Measurements from ENCODE around the gene PIK3R5.

The PIK3R5 gene

DNA sequence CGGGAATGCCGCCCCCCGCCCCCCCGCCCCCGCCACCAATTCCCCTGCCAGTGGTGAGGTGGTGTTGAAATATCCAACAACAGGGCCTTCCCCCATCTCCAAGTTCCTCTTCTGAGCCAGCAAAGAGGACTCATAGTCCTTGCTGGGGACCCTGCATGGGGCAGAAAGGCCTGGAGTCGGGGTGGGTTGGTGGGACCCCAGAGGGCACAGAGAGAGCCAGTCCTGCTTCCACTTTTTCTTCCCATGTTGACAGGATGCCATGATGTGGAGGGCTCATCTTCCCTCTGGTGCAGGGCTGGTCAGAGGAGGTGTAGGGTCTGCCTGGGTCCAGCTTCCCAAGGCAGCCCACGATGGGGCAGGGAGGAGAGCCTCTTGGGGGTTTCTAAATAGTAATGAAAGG is 49.0 kb downstream of the PIK3R5 start:
- TF ChIP-seq, protein P1, sequence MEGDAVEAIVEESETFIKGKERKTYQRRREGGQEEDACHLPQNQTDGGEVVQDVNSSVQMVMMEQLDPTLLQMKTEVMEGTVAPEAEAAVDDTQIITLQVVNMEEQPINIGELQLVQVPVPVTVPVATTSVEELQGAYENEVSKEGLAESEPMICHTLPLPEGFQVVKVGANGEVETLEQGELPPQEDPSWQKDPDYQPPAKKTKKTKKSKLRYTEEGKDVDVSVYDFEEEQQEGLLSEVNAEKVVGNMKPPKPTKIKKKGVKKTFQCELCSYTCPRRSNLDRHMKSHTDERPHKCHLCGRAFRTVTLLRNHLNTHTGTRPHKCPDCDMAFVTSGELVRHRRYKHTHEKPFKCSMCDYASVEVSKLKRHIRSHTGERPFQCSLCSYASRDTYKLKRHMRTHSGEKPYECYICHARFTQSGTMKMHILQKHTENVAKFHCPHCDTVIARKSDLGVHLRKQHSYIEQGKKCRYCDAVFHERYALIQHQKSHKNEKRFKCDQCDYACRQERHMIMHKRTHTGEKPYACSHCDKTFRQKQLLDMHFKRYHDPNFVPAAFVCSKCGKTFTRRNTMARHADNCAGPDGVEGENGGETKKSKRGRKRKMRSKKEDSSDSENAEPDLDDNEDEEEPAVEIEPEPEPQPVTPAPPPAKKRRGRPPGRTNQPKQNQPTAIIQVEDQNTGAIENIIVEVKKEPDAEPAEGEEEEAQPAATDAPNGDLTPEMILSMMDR (IDR thresholded peaks at IDR 0.05): no peak

DNA sequence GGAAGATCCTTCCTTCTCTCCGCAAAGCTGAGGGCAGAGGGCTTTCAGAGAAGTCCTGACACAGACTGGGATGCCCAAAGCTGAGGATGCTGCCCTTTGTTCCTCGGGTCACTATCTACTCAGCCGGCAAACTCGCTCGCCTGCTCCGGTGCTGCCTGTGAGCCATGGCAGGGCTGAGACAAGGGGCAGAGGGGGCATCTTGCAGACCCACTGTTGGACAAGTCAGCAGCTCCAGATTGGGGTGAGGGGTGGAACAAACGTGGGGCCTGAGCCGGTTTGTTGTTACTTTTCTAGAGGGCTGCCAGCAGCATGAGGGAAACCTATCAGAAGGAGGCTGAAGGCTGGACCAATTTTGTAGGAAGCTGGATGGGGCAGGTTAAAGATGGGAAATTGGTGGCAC is 51.0 kb downstream of the PIK3R5 start:
- TF ChIP-seq, protein P1 (IDR thresholded peaks at IDR 0.05): no peak

DNA sequence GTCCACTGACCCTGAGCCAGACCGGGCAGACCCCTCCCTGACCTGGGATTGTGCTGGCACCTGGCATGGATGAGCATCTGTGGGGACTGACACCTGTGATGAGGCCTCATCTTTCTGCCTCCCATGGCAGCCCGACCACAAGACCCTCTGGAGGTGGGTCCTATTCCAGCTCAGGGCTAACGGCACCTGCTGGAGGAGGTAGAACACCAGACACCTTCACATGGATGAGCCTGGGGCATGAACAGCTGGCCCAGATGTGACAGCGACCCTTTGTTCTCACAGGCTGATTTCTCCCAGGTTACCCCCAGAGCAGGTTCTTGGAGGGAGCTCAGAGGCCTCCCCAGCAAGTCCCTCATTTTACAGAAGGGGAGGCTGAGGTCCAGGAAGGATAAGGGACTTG is 51.6 kb downstream of the PIK3R5 start:
- TF ChIP-seq, protein P1 (IDR thresholded peaks at IDR 0.05): no peak

DNA sequence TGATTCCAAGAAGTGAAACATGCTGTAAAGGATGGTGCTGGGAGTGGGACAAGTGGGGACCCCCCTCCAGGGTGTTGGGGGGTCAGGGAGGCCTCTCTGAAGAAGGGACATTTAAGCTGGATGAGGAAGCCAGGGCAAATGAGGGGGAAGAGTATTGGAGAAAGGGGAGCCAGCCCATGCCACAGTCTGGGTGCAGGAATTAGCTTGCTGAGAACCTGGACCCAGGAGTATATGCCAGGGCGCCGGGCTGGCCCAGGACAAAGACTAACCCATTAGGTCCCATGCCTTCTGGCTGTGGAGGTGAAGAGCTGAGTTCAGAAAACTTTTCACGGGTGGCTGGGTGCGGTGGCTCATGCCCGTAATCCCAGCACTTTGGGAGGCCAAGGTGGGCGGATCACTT is 52.4 kb downstream of the PIK3R5 start:
- TF ChIP-seq, protein P1 (IDR thresholded peaks at IDR 0.05): no peak

DNA sequence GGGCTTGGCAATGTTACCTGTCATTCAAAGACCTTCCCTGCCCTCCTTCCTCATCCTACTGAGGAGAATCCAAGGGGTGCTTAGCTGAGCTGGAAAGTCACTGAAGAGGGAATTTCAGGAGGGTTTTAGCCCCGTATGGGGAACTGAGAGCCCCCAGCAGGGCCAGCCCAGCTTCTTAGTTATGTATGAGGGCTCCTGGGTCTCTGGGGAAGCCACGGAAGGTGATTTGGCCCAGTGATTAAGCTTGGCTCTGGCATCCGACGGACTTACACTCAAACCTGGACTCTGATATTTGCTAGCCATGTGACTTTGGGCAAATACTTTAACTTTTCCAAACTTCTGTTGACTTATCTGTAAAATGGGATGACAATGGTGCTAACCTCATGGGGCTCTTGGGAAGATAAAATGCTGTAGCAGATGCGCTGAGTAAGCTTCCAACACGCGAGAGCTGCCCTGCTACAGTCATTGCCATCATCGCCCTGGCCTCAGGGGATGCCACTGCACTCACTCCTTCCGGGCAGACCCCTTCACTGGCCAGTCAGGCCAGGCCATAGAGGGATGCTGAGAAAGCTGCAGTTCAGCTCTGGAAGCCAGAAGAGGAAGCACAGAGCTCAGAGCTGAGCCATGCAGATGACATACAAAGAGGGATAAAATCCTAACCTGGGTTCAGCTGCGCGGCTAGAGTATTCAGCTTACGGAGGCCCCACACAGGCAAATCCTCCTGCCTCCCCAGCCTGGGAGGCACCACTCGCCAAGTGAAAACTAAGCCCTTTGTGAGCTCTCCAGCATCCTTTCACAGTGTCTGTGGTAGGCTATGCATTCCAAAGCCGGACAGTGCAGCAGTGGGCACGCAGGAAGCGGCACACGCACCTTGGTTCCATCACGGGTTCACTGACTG is 53.2 kb downstream of the PIK3R5 start:
- TF ChIP-seq, protein P1 (IDR thresholded peaks at IDR 0.05): no peak

DNA sequence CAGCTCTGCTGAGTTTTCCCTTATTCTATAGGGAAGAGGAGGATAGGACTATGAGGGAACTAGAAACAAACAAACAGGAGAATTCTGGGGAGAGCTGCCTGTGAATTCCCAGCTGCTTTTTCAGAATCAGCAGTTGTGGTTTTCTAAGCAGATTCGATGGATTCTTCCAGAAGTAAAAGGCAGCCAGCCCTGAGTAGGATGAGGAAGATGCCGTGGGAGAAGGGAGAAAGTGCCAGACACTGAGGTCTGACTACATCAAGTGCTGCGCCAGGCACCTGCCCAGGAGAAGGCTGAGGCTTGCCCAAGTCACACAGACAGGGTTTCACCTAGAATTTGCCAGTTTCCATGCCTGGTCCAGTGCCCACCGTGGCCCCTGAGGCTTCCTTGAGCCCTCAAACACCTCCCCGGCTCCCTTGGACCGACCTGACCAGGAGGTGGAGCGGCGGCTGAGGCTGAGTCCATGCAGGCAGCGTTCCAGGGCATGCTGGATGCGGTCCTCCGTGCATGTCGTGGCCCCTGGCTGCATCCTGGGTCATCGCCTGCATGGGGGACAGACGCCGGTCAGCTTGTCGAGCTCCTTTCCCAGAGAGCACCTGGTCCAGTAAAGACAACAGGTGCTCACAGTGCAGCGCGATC is 54.4 kb downstream of the PIK3R5 start:
- TF ChIP-seq, protein P1 (IDR thresholded peaks at IDR 0.05): no peak

DNA sequence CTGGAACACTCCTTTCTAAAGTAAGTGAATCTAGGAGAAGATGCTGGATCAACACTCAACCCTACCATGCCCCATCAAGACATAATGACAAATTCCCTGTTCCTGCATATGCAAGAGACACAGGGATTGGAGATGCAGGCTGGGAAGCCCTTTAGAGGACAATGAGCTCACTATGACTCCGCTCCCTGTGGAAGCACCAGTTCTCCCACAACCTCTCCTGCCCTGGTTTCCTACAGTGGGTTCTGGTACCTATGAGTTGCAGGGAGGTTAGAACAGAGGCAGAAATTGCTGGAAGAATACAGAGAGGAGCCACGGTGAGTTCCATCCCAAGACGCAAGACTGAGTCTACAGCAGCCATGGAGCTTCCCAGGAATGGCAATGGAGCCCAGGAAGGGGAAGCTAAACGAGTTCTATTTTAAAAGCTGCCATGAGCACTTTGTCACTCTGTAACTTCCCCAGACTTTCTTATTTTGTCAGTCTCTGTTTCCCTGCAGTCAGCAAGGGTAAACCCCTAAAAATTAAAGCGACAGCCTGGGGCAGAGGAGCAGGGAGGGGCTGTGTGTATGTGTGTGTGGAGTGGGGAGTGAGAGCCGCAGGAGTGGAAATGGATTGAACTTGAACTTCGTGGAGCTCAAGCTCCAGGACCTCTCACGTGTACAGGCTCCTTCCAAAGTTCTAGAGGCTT is 55.8 kb downstream of the PIK3R5 start:
- TF ChIP-seq, protein P1 (IDR thresholded peaks at IDR 0.05): no peak

All from LNCAP (cell line).